ENCODE results near the gene RNF223. TPM values are rescaled to one million over a fixed set of nuclear protein-coding genes. Genes with fewer than 3 reads are reported as not detected.
A peak's percentile ranks its signal among the peaks of the same experiment; 100 is the strongest.

The RNF223 gene
- total RNA-seq, 1 experiment from 2014 or later = not detected

DNA sequence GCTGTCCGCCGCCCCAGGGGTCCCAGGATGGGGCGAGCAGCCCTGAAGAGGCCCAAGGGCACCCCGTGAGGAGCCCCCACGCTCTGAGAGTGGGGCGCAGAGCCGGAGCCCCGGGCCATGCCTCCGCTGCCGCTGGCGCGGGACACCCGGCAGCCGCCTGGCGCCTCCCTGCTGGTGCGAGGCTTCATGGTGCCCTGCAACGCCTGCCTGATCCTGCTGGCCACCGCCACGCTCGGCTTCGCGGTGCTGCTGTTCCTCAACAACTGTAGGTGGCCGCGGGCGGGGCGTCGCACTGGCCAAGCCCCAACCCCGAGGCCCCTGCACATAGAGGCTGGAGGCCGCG lies 39.7 kb downstream of the RNF223 start:
- Histone ChIP-seq H2BK120ac (ENCODE audit: low read depth, low read length, poor library complexity, severe bottlenecking) (no peak overlapping the region), H2BK12ac (ENCODE audit: insufficient read length, low read depth, low read length) (no peak overlapping the region), H3K79me2 (ENCODE audit: insufficient read depth, low read length) (no peaks in the 10 kb centered on the region), H3K18ac (ENCODE audit: insufficient read length, low read depth, low read length) (no peak overlapping the region), H2BK15ac (ENCODE audit: low read depth, low read length) (no peak overlapping the region), H3K27me3 (ENCODE audit: insufficient read depth, low read length) (no peaks in the 10 kb centered on the region; the same call in 1 of the 2 replicates), H3T11ph (ENCODE audit: low read length) (no peak overlapping the region), H4K20me1 (ENCODE audit: control insufficient read depth, insufficient read depth, insufficient read length) (no peaks in the 10 kb centered on the region), H4K5ac (ENCODE audit: insufficient read length, low read depth, low read length) (no peak overlapping the region), H4K91ac (ENCODE audit: insufficient read length, low read depth, low read length) (no peak overlapping the region), H3K23me2 (ENCODE audit: insufficient read length, low read depth, low read length, poor library complexity, severe bottlenecking) (peaks cover 10% of the 10 kb centered on the region), H4K8ac (replicated peaks; ENCODE audit: insufficient read length, low read depth, low read length) (no peak overlapping the region), H3K27ac (ENCODE audit: insufficient read length, low read depth, low read length) (no peak overlapping the region), H3K14ac (ENCODE audit: insufficient read depth, low read length) (no peak overlapping the region), H3K9ac (ENCODE audit: extremely low read depth, insufficient read length, low read length) (no peak overlapping the region), H3K23ac (ENCODE audit: insufficient read length, low read depth, low read length) (no peak overlapping the region), H2AK5ac (ENCODE audit: insufficient read length, low read length) (no peak overlapping the region), H2BK20ac (ENCODE audit: low read depth, low read length, poor library complexity, severe bottlenecking) (no peak overlapping the region), H3K9me3 (ENCODE audit: control insufficient read depth, low read depth, low read length) (no peaks in the 10 kb centered on the region), H2AFZ (ENCODE audit: low read length) (no peak overlapping the region), H2BK5ac (ENCODE audit: insufficient read length, low read length) (no peak overlapping the region), H3K56ac (ENCODE audit: insufficient read length, low read depth, low read length) (no peak overlapping the region), H3K4ac (ENCODE audit: low read depth, low read length) (no peak overlapping the region), H3K4me1 (ENCODE audit: insufficient read depth, low read length) (peaks cover 4% of the 10 kb centered on the region; the same call in 1 of the 2 replicates), H3K79me1 (ENCODE audit: insufficient read depth, low read depth, low read length, poor library complexity, severe bottlenecking) (no peaks in the 10 kb centered on the region), H3K4me2 (ENCODE audit: insufficient read depth, insufficient read length, low read length) (peak overlapping the region; percentile 29)
- peaks cover 6 to 18% (median 17%) of the 10 kb centered on the region in 3 experiments; a peak in 6 of 7 replicates for H3K36me3 Mint-ChIP-seq (ENCODE audit: insufficient read depth in 1 of 3, low read depth in 3 of 3)
- H3K27ac Mint-ChIP-seq = no peak overlapping the region
- H3K4me3 Mint-ChIP-seq = peak overlapping the region; percentile 60 to 82
- no peak for DNase-seq
- TF ChIP-seq, protein P1, sequence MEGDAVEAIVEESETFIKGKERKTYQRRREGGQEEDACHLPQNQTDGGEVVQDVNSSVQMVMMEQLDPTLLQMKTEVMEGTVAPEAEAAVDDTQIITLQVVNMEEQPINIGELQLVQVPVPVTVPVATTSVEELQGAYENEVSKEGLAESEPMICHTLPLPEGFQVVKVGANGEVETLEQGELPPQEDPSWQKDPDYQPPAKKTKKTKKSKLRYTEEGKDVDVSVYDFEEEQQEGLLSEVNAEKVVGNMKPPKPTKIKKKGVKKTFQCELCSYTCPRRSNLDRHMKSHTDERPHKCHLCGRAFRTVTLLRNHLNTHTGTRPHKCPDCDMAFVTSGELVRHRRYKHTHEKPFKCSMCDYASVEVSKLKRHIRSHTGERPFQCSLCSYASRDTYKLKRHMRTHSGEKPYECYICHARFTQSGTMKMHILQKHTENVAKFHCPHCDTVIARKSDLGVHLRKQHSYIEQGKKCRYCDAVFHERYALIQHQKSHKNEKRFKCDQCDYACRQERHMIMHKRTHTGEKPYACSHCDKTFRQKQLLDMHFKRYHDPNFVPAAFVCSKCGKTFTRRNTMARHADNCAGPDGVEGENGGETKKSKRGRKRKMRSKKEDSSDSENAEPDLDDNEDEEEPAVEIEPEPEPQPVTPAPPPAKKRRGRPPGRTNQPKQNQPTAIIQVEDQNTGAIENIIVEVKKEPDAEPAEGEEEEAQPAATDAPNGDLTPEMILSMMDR (conservative IDR thresholded peaks at IDR 0.05) = no peak
- peaks cover 49% of the 10 kb centered on the region for H3K27me3 Mint-ChIP-seq (ENCODE audit: low read depth)
- peaks cover 10 to 24% of the 10 kb centered on the region in 2 experiments for H3K4me1 Mint-ChIP-seq
- H3K9me3 Mint-ChIP-seq = no peaks in the 10 kb centered on the region
- no CpG with 5 or more reads among the region's 30 CpGs for whole genome bisulfite sequencing (ENCODE audit: extremely low coverage, insufficient read length, low lambda C conversion rate)
